Fibroblast of skin of right quadriceps (primary cell): ENCODE results near the gene PFN4.
"Not testable (repeated sequence)": the region's sequence is repeated elsewhere in the genome, so short reads cannot be mapped to it uniquely, and the experiment has no call there.

Experiments
- DNase-seq: peaks from one replicate; pipeline ENCODE4 v3.0.0-alpha.2; 2013

The PFN4 gene

GRCh38 chr2:24110660-24111303 lies 12.4 kb downstream of the PFN4 start:
- no peak for DNase-seq

DNA sequence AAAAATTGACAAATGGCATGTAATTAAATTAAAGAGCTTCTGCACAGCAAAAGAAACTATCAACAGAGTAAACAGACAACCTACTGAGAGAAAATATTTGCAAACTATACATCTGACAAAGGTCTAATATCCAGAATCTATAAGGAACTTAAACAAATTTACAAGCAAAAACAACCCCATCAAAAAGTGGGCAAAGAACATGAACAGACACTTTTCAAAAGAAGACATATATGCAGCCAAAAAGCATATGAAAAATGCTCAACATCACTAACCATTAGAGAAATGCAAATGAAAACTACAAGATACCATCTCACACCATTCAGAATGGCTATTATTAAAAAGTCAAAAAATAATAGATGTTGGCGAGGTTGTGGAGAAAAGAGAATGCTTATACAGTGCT lies 13.7 kb downstream of the PFN4 start:
- DNase-seq, result not testable (repeated sequence)

- DNase-seq, result no peak
Observed at GRCh38 chr2:24107336-24107735, 15.8 kb downstream of the PFN4 start.

DNA sequence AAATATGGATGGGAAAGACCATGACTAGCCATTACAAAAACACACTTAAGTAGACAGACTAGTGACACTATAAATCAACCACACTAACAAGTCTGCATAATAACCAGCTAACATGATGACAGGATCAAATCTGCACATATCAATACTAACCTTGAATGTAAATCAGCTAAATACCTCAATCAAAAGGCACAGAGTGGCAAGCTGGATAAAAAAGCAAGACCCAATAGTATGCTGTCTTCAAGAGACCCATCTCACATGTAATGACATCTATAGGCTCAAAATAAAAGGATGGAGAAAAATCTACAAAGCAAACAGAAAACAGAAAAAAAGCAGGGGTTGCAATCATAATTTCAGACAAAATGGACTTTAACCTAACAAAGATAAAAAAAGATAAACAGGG lies 16.3 kb downstream of the PFN4 start:
- no peak for DNase-seq

DNA sequence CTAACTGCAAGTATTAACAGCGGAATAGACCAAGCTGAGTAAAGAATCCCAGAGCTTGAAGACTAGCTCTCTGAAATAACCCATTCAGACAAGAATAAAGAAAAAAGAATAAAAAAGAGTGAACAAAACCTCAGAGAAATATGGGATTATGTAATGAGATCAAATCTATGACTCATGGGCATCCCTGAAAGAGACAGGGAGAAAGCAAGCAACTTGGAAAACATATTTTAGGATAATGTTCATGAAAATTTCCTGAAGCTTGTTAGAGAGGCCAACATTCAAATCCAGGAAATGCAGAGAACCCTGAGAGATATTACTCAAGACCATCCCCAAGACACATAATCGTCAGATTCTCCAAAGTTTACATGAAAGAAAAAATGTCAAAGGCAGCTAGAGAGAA lies 17.3 kb downstream of the PFN4 start:
- DNase-seq, result peak; percentile 41

GRCh38 chr2:24104906-24105305 lies 18.2 kb downstream of the PFN4 start:
- DNase-seq, result no peak

- DNase-seq, result no peak
Observed at GRCh38 chr2:24104110-24104650, 19.0 kb downstream of the PFN4 start.

DNA sequence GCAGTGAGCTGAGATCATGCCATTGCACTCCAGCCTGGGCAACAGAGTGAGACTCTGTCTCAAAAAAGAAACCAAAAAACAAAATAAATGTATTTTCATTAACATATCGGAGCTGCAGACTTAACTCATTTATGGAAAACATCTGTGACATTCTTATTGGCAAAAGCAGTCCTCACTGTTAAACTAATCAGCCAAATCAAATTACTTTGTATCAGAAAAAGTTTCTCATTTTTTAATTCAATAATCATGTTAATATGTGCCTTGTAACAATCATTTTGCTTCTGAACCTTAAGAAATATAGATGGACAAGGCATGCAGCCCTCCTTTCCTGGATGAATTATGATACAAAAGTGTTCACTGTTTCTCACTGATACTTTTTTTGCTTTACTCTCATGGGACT lies 20.5 kb downstream of the PFN4 start:
- DNase-seq, result no peak

GRCh38 chr2:24101992-24102391 lies 21.1 kb downstream of the PFN4 start:
- DNase-seq, result no peak

GRCh38 chr2:24100732-24101131 lies 22.4 kb downstream of the PFN4 start:
- DNase-seq, result not testable (repeated sequence)

DNA sequence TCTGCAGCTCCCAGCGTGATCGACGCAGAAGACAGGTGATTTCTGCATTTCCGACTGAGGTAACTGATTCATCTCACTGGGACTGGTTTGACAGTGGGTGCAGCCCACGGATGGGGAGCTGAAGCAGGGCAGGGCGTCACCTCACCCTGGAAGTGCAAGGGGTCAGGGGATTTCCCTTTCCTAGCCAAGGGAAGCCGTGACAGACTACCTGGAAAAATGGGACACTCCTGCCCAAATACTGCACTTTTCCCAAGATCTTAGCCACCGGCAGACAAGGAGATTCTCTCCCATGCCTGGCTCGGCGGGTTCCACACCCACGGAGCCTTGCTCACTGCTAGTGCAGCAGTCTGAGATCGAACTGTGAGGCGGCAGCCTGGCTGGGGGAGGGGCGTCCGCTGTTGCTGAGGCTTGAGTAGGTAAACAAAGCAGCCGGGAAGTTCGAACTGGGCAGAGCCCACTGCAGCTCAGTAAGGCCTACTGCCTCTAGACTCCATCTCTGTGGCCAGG lies 27.9 kb downstream of the PFN4 start:
- not testable (repeated sequence) for DNase-seq

- DNase-seq, result not testable (repeated sequence)
Observed at GRCh38 chr2:24093270-24093669, 29.9 kb downstream of the PFN4 start.

- DNase-seq, result no peak
Observed at GRCh38 chr2:24088821-24089359, 34.2 kb downstream of the PFN4 start.

GRCh38 chr2:24087032-24087431 lies 36.1 kb downstream of the PFN4 start:
- no peak for DNase-seq

DNA sequence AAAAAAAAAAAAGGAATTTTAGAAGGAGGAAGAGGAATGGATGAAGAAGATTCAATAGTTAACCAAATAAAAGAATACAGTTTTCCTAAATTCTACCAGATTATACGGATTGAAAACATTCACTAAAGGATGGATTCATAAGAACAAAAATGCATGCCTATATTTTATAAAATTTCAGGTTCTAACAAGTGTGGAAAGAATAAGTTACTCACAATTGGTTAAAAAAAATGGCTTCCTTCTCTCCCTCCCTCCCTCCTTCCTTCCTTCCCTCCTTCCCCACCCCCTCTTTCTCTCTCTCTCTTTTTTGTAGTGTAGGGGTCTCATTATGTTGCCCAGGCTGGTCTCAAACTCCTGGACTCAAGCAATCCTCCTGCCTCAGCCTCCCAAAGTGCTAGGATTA lies 36.9 kb downstream of the PFN4 start:
- no peak for DNase-seq

DNA sequence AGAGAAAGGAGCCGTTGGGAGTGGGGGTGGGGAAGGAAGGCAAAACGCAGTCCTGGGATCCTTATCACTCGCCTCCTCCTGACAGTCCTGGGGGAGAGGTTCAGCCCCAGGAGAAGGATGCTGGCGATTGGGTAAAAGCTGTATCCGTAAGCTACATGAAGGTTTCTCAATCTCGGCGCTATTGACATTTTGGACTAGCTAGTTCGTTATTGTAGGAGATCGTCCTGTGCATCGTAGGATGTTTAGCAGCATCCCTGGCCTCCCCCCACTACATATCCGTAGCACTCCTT lies 38.0 kb downstream of the PFN4 start:
- no peak for DNase-seq

- DNase-seq, result peak; percentile 90
Observed at GRCh38 chr2:24084386-24085199, 38.5 kb downstream of the PFN4 start, which contains the start of gene TP53I3. TP53I3 (minus strand) TSS chr2:24084834; CDS start chr2:24084326, 508 bp downstream.

GRCh38 chr2:24083567-24084385 lies 39.4 kb downstream of the PFN4 start:
- peak; percentile 88 for DNase-seq

DNA sequence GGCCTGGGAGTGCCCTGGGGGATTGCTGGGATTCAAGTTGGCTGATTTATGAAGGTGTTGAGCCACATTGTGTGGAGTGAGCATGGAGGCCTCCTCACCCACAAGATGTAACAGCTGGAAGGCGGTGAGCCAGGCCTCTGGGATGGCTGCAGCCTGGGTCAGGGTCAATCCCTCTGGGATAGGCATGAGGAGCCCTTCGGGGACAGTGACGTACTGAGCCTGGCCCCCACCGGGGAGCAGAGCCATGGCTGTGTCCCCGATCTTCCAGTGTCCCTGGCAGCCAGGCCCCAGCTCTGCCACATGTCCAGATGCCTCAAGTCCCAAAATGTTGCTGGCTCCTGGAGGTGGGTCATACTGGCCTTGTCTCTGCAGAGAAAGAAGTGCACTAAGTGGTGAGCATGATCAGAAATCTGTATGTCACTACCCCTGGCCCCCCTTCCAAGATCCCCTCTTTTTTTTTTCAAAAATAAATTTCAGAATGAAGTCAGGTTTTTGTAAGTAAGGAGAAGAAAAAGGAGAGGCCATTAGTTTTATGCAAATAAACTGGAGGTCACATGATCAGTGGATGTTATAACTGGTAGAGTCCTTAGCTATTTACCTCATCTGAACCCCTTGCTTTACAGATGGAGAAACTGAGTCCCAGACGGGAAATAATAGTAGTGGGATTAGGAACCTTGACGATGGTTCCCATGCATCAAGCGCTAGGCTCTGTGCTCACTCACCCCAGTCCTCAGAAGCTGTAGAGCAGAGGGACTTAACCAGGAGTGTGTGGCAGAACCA lies 40.2 kb downstream of the PFN4 start:
- DNase-seq, result no peak

DNA sequence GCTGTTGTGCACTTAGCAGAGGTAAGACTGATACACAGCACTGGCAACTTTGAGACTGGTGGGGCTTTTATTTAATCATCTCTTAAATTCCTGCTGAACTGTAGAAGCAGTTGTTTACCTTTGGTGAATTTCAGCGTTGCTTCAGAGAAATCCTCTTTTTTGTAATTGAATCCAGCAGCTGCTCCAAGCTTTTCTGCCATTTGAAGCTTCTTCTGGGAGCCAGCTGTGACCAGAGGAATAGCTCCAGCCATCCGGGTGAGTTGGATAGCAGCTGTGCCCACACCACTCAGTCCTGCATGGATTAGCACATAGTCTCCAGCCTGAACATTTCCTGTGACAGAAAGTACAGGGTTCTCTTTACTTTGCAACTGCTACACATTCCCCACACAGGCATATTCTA lies 42.4 kb downstream of the PFN4 start:
- no peak for DNase-seq

DNA sequence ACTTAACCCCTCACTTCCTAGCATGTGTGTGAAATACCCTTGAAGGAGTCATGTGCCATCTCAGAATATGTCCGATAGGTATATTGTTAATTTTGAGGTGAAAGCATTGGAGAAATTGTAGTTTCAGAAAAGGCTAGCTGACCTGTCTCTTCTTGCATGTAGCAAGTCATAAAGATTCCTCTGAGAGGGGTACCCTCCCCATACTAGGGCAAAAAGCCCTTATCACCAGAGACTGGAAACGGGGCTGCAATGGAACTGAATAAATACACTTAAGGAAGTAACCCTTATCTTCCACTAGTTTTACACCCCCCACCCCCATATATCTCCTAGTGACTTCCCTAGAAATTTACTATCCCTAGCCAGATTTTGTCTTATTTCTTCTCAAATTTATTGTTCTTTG lies 45.3 kb downstream of the PFN4 start:
- no peak for DNase-seq

GRCh38 chr2:24077535-24077877 lies 45.6 kb downstream of the PFN4 start:
- DNase-seq, result no peak
